BLaER1 treated with 17β-estradiol and CSF1 and Interleukin-3, amounts not matched to agents 10 nM and 100 nM (cell line): ENCODE results near the gene PPHLN1.
A peak's percentile ranks its signal among the peaks of the same experiment; 100 is the strongest.
"Not testable (repeated sequence)": the region's sequence is repeated elsewhere in the genome, so short reads cannot be mapped to it uniquely, and the experiment has no call there.

Experiments
- H3K27ac ChIP-seq, 11 experiments: shearing (Covaris generic); formaldehyde crosslinking; 2 replicates each; pipeline ENCODE4 v1.8.1; 2022
- H3K27me3 ChIP-seq, 11 experiments: shearing (Covaris generic); formaldehyde crosslinking; 2 replicates each; pipeline ENCODE4 v1.8.1; 2022
- H3K36me3 ChIP-seq, 11 experiments: shearing (Covaris generic); formaldehyde crosslinking; 2 replicates each; pipeline ENCODE4 v1.8.1; 2022
- H3K4me1 ChIP-seq, 10 experiments: shearing (Covaris generic); formaldehyde crosslinking; 2 replicates each; pipeline ENCODE4 v1.8.1; 2022
- H3K4me2 ChIP-seq, 11 experiments: shearing (Covaris generic); formaldehyde crosslinking; 2 replicates each; pipeline ENCODE4 v1.8.1; 2022
- H3K4me3 ChIP-seq, 10 experiments: shearing (Covaris generic); formaldehyde crosslinking; 2 replicates each; pipeline ENCODE4 v1.8.1; 2022
- H3K9ac ChIP-seq, 11 experiments: shearing (Covaris generic); formaldehyde crosslinking; 2 replicates each; pipeline ENCODE4 v1.8.1; 2022
- H3K9me3 ChIP-seq, 11 experiments: shearing (Covaris generic); formaldehyde crosslinking; replicated peaks in 1 of 11; 2 replicates each; pipeline ENCODE4 v1.8.1; 2022
- H4K20me1 ChIP-seq, 11 experiments: shearing (Covaris generic); formaldehyde crosslinking; 2 replicates each; pipeline ENCODE4 v1.8.1; 2022
- Cebpa-rat ChIP-seq, 11 experiments: shearing (Covaris generic); IDR thresholded peaks; 2 replicates each; pipeline ENCODE4 v1.8.1; 2022

PPHLN1 gene

DNA sequence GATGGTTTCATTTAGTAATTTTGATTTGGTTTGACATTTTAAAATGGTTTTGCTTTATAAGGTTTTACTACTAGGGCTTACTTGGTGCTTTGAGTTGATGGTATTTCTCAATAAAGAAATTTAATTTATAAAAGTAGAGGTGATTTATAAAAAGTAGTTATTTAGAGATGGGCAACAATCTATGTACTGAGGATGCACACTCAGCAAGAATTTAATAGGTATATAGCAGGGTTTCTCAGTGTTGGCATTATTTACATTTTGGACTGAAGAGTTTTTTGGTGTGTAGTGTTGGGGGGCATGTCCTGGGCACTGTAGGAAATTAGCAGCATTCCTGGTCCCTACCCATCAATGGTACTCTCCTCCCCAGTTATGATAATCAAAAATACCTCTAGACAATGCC is 47.7 kb downstream of the PPHLN1 start:
- H3K9ac ChIP-seq = no peak overlapping the region
- TF ChIP-seq Cebpa-rat (IDR thresholded peaks at IDR 0.05) = no peak
- no peak overlapping the region for H3K4me3 ChIP-seq
- H3K9me3 ChIP-seq = no peaks in the 10 kb centered on the region
- no peak overlapping the region for H3K27ac ChIP-seq
- H3K27me3 ChIP-seq = no peaks in the 10 kb centered on the region
- H4K20me1 ChIP-seq = peaks cover 0 to 30% (median 14%) of the 10 kb centered on the region in 11 experiments; a peak in 16 of 22 replicates
- no peaks in the 10 kb centered on the region for H3K4me1 ChIP-seq
- peaks cover 31 to 58% (median 45%) of the 10 kb centered on the region in 11 experiments for H3K36me3 ChIP-seq
- no peak overlapping the region for H3K4me2 ChIP-seq

GRCh38 chr12:42380733-42381132 is 54.8 kb downstream of the PPHLN1 start:
- no peak overlapping the region for H3K9ac ChIP-seq
- H3K27ac ChIP-seq = no peak overlapping the region
- TF ChIP-seq Cebpa-rat (IDR thresholded peaks at IDR 0.05) = no peak
- no peak overlapping the region for H3K4me3 ChIP-seq
- peaks cover 46 to 82% (median 62%) of the 10 kb centered on the region in 11 experiments for H3K36me3 ChIP-seq
- H3K4me2 ChIP-seq = no peak overlapping the region
- no peaks in the 10 kb centered on the region for H4K20me1 ChIP-seq
- no peaks in the 10 kb centered on the region for H3K9me3 ChIP-seq
- H3K27me3 ChIP-seq = no peaks in the 10 kb centered on the region
- H3K4me1 ChIP-seq = peaks cover 0 to 20% (median 4%) of the 10 kb centered on the region in 10 experiments; a peak in 7 of 20 replicates

DNA sequence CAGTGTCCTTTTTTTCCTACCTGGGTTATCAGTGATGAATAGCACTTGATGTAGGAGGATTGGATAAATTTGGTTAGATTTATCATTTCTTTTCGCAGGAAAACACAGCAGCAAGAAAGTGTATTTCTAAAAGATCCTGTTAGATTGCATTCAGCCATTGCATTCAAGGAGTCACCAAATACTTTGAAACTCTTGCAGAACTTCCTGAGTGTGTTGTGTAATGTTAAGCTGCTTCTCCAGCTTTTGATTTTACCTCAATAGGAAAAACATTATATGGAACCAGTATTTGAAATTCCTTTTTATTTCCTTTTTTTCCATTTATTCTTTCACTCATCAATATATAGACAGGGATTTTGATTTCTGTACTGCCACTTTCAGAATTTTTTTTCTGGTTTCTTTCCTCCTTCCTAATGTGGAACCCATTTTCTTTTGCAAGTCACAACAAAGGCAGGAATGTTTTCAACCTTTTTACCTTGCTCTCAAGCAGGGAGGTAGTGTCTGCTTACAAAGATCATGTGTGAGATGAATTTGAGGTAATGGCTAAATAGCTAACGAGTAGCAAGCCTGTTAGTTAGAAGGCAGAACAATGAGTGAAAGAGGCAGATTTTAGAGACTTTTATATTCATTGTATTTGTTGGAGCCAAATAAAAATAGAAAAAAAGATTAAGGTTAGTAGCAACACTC is 56.2 kb downstream of the PPHLN1 start:
- TF ChIP-seq Cebpa-rat (IDR thresholded peaks at IDR 0.05) = no peak
- no peaks in the 10 kb centered on the region; a peak in 1 of 22 replicates for H4K20me1 ChIP-seq
- no peak overlapping the region for H3K9ac ChIP-seq
- no peaks in the 10 kb centered on the region for H3K9me3 ChIP-seq
- H3K27ac ChIP-seq = no peak overlapping the region
- H3K36me3 ChIP-seq = peaks cover 43 to 82% (median 57%) of the 10 kb centered on the region in 11 experiments
- H3K27me3 ChIP-seq = no peaks in the 10 kb centered on the region
- H3K4me1 ChIP-seq = peaks cover 0 to 20% (median 4%) of the 10 kb centered on the region in 10 experiments; a peak in 7 of 20 replicates
- no peak overlapping the region for H3K4me3 ChIP-seq
- peak overlapping the region in 5 of 11 experiments; percentile 14 to 58 (median 31); a peak in 5 of 22 replicates for H3K4me2 ChIP-seq

GRCh38 chr12:42385326-42385841 is 59.4 kb downstream of the PPHLN1 start:
- no peaks in the 10 kb centered on the region; a peak in 1 of 22 replicates for H4K20me1 ChIP-seq
- H3K27ac ChIP-seq = no peak overlapping the region
- H3K36me3 ChIP-seq = peaks cover 68 to 100% (median 80%) of the 10 kb centered on the region in 11 experiments
- H3K27me3 ChIP-seq = no peaks in the 10 kb centered on the region
- peaks cover 0 to 8% (median 0%) of the 10 kb centered on the region in 11 experiments; a peak in 4 of 22 replicates for H3K9me3 ChIP-seq
- peaks cover 5 to 20% (median 13%) of the 10 kb centered on the region in 10 experiments; a peak in 16 of 20 replicates for H3K4me1 ChIP-seq
- H3K4me3 ChIP-seq = no peak overlapping the region
- no peak for TF ChIP-seq Cebpa-rat (IDR thresholded peaks at IDR 0.05)
- no peak overlapping the region for H3K9ac ChIP-seq
- H3K4me2 ChIP-seq = no peak overlapping the region

DNA sequence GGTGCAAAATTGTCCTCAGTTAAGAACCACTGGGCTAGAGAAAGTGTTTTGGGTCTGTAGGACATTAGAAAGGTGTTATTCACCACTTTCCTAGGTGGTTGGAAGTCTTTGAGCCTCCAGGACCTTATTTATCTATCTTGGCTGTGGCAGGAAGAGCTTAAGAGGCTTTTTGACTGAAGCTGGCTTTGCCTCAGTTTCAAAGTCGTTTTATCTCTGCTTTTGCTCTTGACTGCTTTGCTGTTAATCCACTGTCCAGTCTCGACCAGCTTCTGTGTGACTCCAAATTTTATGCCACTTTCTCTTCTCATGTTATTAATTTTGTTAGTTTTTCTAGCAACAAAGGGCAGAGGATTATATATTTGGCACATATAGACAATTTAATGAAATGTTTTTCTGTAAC is 60.3 kb downstream of the PPHLN1 start:
- Histone ChIP-seq H3K9ac (no peak overlapping the region), H3K36me3 (peaks cover 77 to 100% (median 89%) of the 10 kb centered on the region in 11 experiments), H3K27ac (no peak overlapping the region), H4K20me1 (no peaks in the 10 kb centered on the region; a peak in 1 of 22 replicates), H3K27me3 (no peaks in the 10 kb centered on the region), H3K9me3 (peaks cover 0 to 8% (median 0%) of the 10 kb centered on the region in 11 experiments; a peak in 4 of 22 replicates), H3K4me2 (no peak overlapping the region), H3K4me1 (peaks cover 5 to 17% (median 12%) of the 10 kb centered on the region in 10 experiments; a peak in 16 of 20 replicates), H3K4me3 (no peak overlapping the region)
- TF ChIP-seq Cebpa-rat (IDR thresholded peaks at IDR 0.05) = no peak

DNA sequence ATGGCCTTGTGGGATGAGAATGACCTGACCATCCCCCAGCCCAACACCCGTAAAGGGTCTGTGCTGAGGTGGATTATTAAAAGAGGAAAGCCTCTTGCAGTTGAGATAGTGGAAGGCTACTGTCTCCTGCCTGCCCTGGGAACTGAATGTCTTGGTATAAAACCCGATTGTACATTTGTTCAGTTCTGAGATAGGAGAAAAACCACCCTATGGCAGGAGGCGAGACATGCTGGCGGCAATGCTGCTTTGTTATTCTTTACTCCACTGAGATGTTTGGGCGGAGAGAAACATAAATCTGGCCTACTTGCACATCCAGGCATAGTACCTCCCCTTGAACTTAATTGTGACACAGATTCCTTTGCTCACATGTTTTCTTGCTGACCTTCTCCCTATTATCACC is 62.1 kb downstream of the PPHLN1 start:
- Histone ChIP-seq H3K36me3 (peaks cover 69 to 99% (median 87%) of the 10 kb centered on the region in 11 experiments), H3K4me1 (peaks cover 0 to 32% (median 13%) of the 10 kb centered on the region in 10 experiments; a peak in 12 of 20 replicates)
- H3K4me2 ChIP-seq, H3K27ac ChIP-seq, H3K4me3 ChIP-seq, H3K27me3 ChIP-seq, H3K9me3 ChIP-seq, H3K9ac ChIP-seq, H4K20me1 ChIP-seq: not testable (repeated sequence)

DNA sequence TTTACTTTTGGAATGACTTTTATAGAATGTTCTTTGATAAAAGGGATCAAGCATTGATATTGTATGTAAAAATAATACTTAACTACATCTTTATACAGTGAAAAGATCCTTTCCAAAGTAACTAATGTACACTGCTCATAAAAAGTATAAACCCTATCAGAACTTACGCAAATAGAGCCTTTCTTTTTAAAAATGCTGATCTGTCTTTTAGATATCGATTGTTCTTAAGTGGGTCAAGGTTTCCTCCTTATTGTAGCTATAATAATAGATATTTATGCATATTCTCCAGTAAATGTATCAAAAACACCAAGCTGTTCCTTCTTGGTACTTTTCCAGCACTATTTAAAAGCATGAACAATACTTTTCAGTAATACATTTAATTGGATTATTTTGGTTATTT is 68.5 kb downstream of the PPHLN1 start:
- peak overlapping the region in 1 of 11 experiments; percentile 61; a peak in 1 of 22 replicates for H3K4me2 ChIP-seq
- peaks cover 54 to 97% (median 75%) of the 10 kb centered on the region in 11 experiments for H3K36me3 ChIP-seq
- H3K9ac ChIP-seq = no peak overlapping the region
- no peaks in the 10 kb centered on the region for H3K27me3 ChIP-seq
- no peaks in the 10 kb centered on the region; a peak in 1 of 22 replicates for H3K9me3 ChIP-seq
- no peak for TF ChIP-seq Cebpa-rat (IDR thresholded peaks at IDR 0.05)
- no peak overlapping the region for H3K27ac ChIP-seq
- H3K4me1 ChIP-seq = peaks cover 0 to 38% (median 20%) of the 10 kb centered on the region in 10 experiments; a peak in 12 of 20 replicates
- no peaks in the 10 kb centered on the region for H4K20me1 ChIP-seq
- H3K4me3 ChIP-seq = no peak overlapping the region

DNA sequence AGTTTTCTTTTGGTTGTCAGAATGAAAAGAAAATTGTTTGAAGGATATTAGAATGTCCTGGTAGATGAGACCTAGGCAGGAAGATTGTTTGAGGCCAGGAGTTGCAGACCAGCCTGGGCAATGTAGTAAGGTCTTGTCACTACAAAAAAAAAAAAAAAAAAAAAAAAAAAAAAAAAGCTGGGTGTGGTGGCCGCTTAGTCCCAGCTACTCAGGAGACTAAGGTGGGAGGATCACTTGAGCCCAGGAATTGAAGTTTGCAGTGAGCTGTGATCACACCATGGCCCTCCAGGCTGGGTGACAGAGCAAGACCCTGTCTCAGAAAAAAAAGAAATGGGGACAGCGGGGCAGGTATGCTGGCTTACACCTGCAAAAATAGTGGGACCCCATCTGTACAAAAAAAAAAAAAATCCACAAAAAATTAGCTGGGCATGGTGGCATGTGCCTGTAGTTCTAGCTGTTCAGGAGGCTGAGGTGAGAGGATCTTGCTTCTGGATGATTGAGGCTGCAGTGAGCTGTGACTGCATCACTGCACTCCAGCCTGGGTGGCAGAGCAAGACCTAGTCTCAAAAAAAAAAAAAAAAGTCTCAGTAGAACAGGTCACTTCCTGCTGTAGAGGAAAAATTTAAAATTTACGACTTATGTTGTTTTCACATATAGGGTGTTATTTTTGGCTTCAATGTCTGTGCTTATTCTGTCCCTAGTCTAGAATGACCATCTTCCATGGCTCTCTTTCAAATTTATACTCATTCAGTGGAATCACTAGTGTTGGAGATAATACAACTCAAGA is 70.7 kb downstream of the PPHLN1 start:
- no peak overlapping the region for H3K4me3 ChIP-seq
- no peak overlapping the region for H3K9ac ChIP-seq
- 0 out of 22 replicates have a peak, but pooled peaks cover 0 to 3% (median 0%) of the 10 kb centered on the region in 11 experiments for H3K9me3 ChIP-seq
- no peak overlapping the region for H3K4me2 ChIP-seq
- no peak for TF ChIP-seq Cebpa-rat (IDR thresholded peaks at IDR 0.05)
- no peak overlapping the region for H3K27ac ChIP-seq
- peaks cover 0 to 29% (median 18%) of the 10 kb centered on the region in 10 experiments; a peak in 12 of 20 replicates for H3K4me1 ChIP-seq
- H4K20me1 ChIP-seq = no peaks in the 10 kb centered on the region
- no peaks in the 10 kb centered on the region for H3K27me3 ChIP-seq
- H3K36me3 ChIP-seq = peaks cover 53 to 97% (median 78%) of the 10 kb centered on the region in 11 experiments
